Smooth muscle cell (in vitro differentiated cells): ENCODE measurements around the gene CD80. TPM values are rescaled to one million over a fixed set of nuclear protein-coding genes. Genes with fewer than 3 reads are reported as not detected.

ENCODE experiments used
- DNase-seq: peaks from one replicate; lab custom pipeline; 2025; ENCODE audit not compliant: unreplicated experiment; lab: John Stamatoyannopoulos, UW
- H2AFZ ChIP-seq: fragments of 200-600 bp; sonication (generic); 2 replicates; pipeline ENCODE4 v1.6.0; 2016; ENCODE audit warnings: antibody characterized with exemption, low read depth, mild to moderate bottlenecking
- H3F3A ChIP-seq: fragments of 200-600 bp; sonication (generic); 2 replicates; pipeline ENCODE4 v1.6.0; 2017; ENCODE audit warnings: antibody characterized with exemption, low read depth
- H3K27ac ChIP-seq: fragments of 200-600 bp; sonication (generic); 2 replicates; pipeline ENCODE4 v1.5.1; 2016; ENCODE audit warnings: low read depth, mild to moderate bottlenecking
- H3K27me3 ChIP-seq: fragments of 200-600 bp; sonication (generic); 2 replicates; pipeline ENCODE4 v1.6.1; 2016; ENCODE audit warnings: low read depth, mild to moderate bottlenecking
- H3K36me3 ChIP-seq: fragments of 200-600 bp; sonication (generic); 2 replicates; pipeline ENCODE4 v1.5.1; 2016; ENCODE audit warnings: low read depth
- H3K4me1 ChIP-seq: fragments of 200-600 bp; sonication (generic); 2 replicates; pipeline ENCODE4 v1.5.1; 2016; ENCODE audit warnings: low read depth
- H3K4me2 ChIP-seq: fragments of 200-600 bp; sonication (generic); 2 replicates; pipeline ENCODE4 v1.6.0; 2016; ENCODE audit warnings: mild to moderate bottlenecking
- H3K4me3 ChIP-seq: fragments of 200-600 bp; sonication (generic); 2 replicates; pipeline ENCODE4 v1.5.1; 2016; ENCODE audit warnings: mild to moderate bottlenecking
- H3K79me2 ChIP-seq: fragments of 200-600 bp; sonication (generic); 2 replicates; pipeline ENCODE4 v1.6.0; 2016; ENCODE audit warnings: low read depth, mild to moderate bottlenecking
- H3K9ac ChIP-seq: fragments of 200-600 bp; sonication (generic); 2 replicates; pipeline ENCODE4 v1.6.0; 2016; ENCODE audit warnings: low read depth
- H3K9me3 ChIP-seq: fragments of 200-600 bp; sonication (generic); replicated peaks from 2 replicates; pipeline ENCODE4 v1.5.1; 2016; ENCODE audit warnings: low read depth
- H4K20me1 ChIP-seq: fragments of 200-600 bp; sonication (generic); 2 replicates; pipeline ENCODE4 v1.6.0; 2016; ENCODE audit warnings: low read depth
- CTCF ChIP-seq: fragments of 200-600 bp; sonication (generic); IDR thresholded peaks from 2 replicates; pipeline ENCODE4 v1.5.1; 2017; ENCODE audit warnings: borderline replicate concordance, mild to moderate bottlenecking, antibody characterized with exemption; ENCODE audit not compliant: insufficient read depth, poor library complexity, severe bottlenecking
- WGBS: methylation state at CpG from one replicate; pipeline ENCODE4 v1.1.7; 2016; ENCODE audit warnings: low lambda C conversion rate; 5-methylcytosine and 5-hydroxymethylcytosine counted together
- polyA plus RNA-seq: library from polyadenylated mRNA; unstranded; fragments of >200 nt; fragmentation: Nextera tagmentation; extraction: Ambion mirVana; gene quantifications from 2 replicates; pipeline ENCODE4 v1.2.1, GENCODE V29; 2016
- total RNA-seq: library from RNA; depleted of rRNA; stranded (reverse); fragments of >200 nt; gene quantifications from 2 replicates; pipeline ENCODE4 v1.2.3, GENCODE V29; 2014

The CD80 gene
- total and polyA plus RNA-seq, 2 experiments from 2014 or later: not detected

GRCh38 chr3:119529883-119530282, 29.5 kb downstream of the CD80 start:
- Histone ChIP-seq H3K27me3 (no peaks in the 10 kb centered on the region), H2AFZ (no peak overlapping the region), H3K27ac (no peak overlapping the region), H4K20me1 (no peaks in the 10 kb centered on the region), H3K4me1 (no peaks in the 10 kb centered on the region), H3K79me2 (no peaks in the 10 kb centered on the region), H3K4me3 (no peak overlapping the region), H3F3A (no peaks in the 10 kb centered on the region), H3K4me2 (no peak overlapping the region), H3K9me3 (no peaks in the 10 kb centered on the region), H3K36me3 (no peaks in the 10 kb centered on the region), H3K9ac (no peak overlapping the region)
- no peak for TF ChIP-seq CTCF
- DNase-seq: no peak

GRCh38 chr3:119527714-119528113, 31.7 kb downstream of the CD80 start:
- H4K20me1 ChIP-seq: no peaks in the 10 kb centered on the region
- H3K4me1 ChIP-seq: no peaks in the 10 kb centered on the region
- no peaks in the 10 kb centered on the region for H3K27me3 ChIP-seq
- H3K4me3 ChIP-seq: no peak overlapping the region
- no peak for DNase-seq
- no peak for TF ChIP-seq CTCF
- no peaks in the 10 kb centered on the region for H3K36me3 ChIP-seq
- no peak overlapping the region for H3K9ac ChIP-seq
- no peak overlapping the region for H3K4me2 ChIP-seq
- WGBS: 96% methylated on average over 5 of the region's 5 CpGs
- H3K9me3 ChIP-seq: no peaks in the 10 kb centered on the region
- H3K27ac ChIP-seq: no peak overlapping the region
- H2AFZ ChIP-seq: no peak overlapping the region
- H3F3A ChIP-seq: peaks cover 4% of the 10 kb centered on the region
- no peaks in the 10 kb centered on the region for H3K79me2 ChIP-seq

GRCh38 chr3:119524931-119525662, 34.3 kb downstream of the CD80 start:
- Histone ChIP-seq H2AFZ (no peak overlapping the region), H3K4me3 (no peak overlapping the region), H3K4me2 (no peak overlapping the region), H3K9me3 (no peaks in the 10 kb centered on the region), H3K4me1 (no peaks in the 10 kb centered on the region), H3K36me3 (peaks cover 13% of the 10 kb centered on the region), H3K27me3 (no peaks in the 10 kb centered on the region), H3K9ac (no peak overlapping the region), H3K79me2 (no peaks in the 10 kb centered on the region), H3F3A (peaks cover 9% of the 10 kb centered on the region), H3K27ac (peak overlapping the region; percentile 7), H4K20me1 (no peaks in the 10 kb centered on the region)
- WGBS: 82% methylated on average over 4 of the region's 4 CpGs
- DNase-seq: no peak
- TF ChIP-seq CTCF: peak; percentile 20

GRCh38 chr3:119518026-119518425, 41.4 kb downstream of the CD80 start:
- Histone ChIP-seq H4K20me1 (no peaks in the 10 kb centered on the region), H3K4me1 (no peaks in the 10 kb centered on the region), H3K4me2 (no peak overlapping the region), H3F3A (peaks cover 5% of the 10 kb centered on the region), H3K36me3 (peaks cover 65% of the 10 kb centered on the region), H3K9ac (no peak overlapping the region), H3K9me3 (no peaks in the 10 kb centered on the region), H3K27ac (no peak overlapping the region), H3K27me3 (no peaks in the 10 kb centered on the region), H3K79me2 (no peaks in the 10 kb centered on the region), H3K4me3 (no peak overlapping the region), H2AFZ (no peak overlapping the region)
- no peak for TF ChIP-seq CTCF
- DNase-seq: no peak
- 100% methylated on average over 1 of the region's 1 CpG for WGBS
